GM06990 (cell line): ENCODE results near the gene PRR35.

ENCODE experiments used
- DNase-seq: peaks from one replicate; pipeline ENCODE4 v3.0.0-alpha.2; 2011; ENCODE audit not compliant: insufficient read length; ENCODE audit errors: extremely low read depth
- H3K27me3 ChIP-seq: replicated peaks from 2 replicates; pipeline ENCODE4 v1.6.0; 2011; ENCODE audit warnings: low read length; ENCODE audit not compliant: control insufficient read depth, insufficient read depth
- H3K36me3 ChIP-seq: 2 replicates; pipeline ENCODE4 v1.5.1; 2011; ENCODE audit warnings: low read length; ENCODE audit not compliant: control insufficient read depth, insufficient read depth
- H3K4me3 ChIP-seq: replicated peaks from 2 replicates; pipeline ENCODE4 v1.5.1; 2011; ENCODE audit warnings: low read depth, mild to moderate bottlenecking, control low read depth, low read length
- CTCF ChIP-seq: IDR thresholded peaks from 2 replicates; pipeline ENCODE4 v1.5.1; 2011; ENCODE audit warnings: low read length, control low read depth, mild to moderate bottlenecking, inconsistent platforms; ENCODE audit not compliant: insufficient read depth, poor library complexity, severe bottlenecking

Gene PRR35

GRCh38 chr16:561957-562938 lies 2.1 kb downstream of the PRR35 start:
- Histone ChIP-seq H3K36me3 (no peaks in the 10 kb centered on the region), H3K4me3 (no peak overlapping the region), H3K27me3 (no peaks in the 10 kb centered on the region; the same call in 1 of the 2 replicates)
- no peak for TF ChIP-seq CTCF
- no peak for DNase-seq

DNA sequence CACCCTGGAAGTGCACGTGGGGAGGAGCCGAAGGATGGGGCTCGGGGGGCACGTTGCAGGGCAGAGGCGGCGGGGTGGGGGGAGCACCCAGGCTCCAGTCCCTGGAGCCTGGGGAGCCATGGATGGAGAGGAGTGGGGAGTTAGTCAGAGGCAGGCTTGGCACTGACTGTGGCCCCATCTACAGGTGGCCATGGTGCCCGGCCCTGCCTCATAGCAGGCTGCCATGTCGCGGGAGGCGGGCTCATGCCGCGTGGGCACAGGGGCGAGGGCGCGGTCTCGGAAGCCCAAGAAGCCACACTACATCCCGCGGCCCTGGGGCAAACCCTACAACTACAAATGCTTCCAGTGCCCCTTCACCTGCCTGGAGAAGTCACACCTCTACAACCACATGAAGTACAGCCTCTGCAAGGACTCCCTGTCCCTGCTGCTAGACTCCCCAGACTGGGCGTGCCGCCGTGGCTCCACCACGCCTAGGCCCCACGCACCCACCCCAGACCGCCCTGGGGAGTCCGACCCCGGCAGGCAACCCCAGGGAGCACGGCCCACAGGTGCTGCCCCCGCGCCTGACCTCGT lies 3.0 kb downstream of the PRR35 start:
- Histone ChIP-seq H3K4me3 (no peak overlapping the region), H3K36me3 (no peaks in the 10 kb centered on the region), H3K27me3 (no peaks in the 10 kb centered on the region; the same call in 1 of the 2 replicates)
- no peak for DNase-seq
- TF ChIP-seq CTCF, result no peak

DNA sequence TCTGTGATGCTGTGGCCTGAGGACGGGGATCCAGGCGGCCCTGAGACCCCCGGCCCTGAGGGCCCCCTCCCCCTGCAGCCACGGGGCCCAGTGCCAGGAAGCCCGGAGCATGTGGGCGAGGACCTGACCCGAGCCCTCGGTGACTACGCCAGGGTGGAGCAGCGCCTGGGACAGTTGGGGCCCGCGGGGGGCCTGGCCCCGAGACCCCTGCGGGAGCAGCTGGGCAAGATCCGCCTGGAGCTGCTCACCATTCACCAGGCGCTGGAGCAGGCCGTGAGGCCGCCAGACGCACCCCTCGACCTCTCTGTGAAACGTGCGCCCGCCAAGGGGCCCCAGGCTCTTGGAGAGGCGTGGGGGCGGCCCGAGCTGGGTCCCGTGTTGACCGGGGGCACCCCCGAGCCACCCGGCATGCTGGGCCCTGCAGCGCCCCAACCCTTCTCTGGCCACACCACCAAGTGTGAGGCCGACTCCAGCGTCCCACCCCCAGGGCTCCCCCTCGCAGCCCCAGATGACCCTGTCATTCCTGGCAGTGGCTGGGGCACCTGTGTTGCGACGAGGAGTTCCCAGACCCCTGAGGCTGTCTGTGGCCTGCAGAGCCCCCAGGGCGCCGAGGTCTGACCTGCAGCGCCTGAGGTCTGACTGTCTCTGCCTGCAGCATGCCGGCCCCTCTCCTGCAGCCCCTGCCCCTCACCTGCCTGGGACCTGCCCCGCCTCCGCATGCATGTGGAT lies 4.7 kb downstream of the PRR35 start:
- Histone ChIP-seq H3K4me3 (no peak overlapping the region), H3K36me3 (no peaks in the 10 kb centered on the region), H3K27me3 (no peaks in the 10 kb centered on the region)
- no peak for DNase-seq
- TF ChIP-seq CTCF, result no peak

- no peak for TF ChIP-seq CTCF
- no peak overlapping the region for H3K4me3 ChIP-seq
- DNase-seq, result no peak
- no peaks in the 10 kb centered on the region for H3K36me3 ChIP-seq
- H3K27me3 ChIP-seq, result no peaks in the 10 kb centered on the region
These were observed 5.5 kb downstream of the PRR35 start for GRCh38 chr16:565419-566330.
